Measurements from ENCODE around the gene BAIAP2L1. TPM values are rescaled to one million over a fixed set of nuclear protein-coding genes. Genes with fewer than 3 reads are reported as not detected.
A peak's percentile ranks its signal among the peaks of the same experiment; 100 is the strongest.

BAIAP2L1 gene
- total and polyA plus RNA-seq, 9 of the 15 experiments (the other 6 are each of a cell fraction or from before 2014, with no cell fraction given): 4.2 to 29.8 (median 15.5) TPM

DNA sequence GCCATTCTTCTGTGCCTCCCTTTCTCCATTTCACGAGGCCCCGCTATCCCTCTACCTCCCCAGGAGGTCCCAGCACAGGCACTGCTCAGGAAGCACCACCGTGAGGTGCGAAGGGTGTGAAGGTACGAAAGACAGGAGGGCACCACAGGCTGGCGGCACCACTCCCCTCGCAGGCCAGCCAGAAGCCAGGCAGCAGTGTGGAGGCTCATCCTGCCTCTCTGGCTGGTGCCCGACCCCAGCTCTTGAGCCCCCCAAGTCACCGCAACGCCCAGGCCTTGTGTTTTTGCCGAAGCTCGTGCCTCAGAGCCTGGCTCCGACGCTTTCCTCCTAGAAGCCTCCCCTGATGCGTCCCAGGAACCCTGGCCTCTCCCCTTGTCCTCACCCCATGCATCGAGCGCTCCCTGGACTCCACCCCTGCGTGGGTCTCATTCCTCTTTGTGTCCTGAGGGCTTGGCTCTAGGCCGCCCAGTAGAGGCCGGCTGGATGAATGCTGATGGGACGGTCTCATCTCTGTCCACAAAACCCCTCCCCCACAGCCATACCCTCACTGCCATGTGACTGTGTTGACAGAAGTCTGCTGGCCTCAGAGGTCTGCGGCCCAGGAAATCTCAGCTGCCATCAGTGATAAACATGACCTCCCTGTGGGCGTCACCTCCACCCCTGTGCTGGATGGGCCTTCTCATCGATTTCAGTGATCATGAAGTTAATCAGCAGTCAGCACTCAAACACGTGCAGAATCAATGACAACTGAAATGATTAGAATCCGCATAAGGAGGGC lies 100.1 kb downstream of the BAIAP2L1 start (continued):
- TF ChIP-seq USF2 (CRISPR knock-in tag; IDR thresholded peaks at IDR 0.05): peak; percentile 62; the same call in 1 of the 2 replicates
- TF ChIP-seq WHSC1 (IDR thresholded peaks at IDR 0.05; ENCODE audit: low read length): no peak
- peak; percentile 45; the same call in 1 of the 2 replicates for TF ChIP-seq POLR2G (IDR thresholded peaks at IDR 0.05; ENCODE audit: low read depth, low read length)
- TF ChIP-seq PHF8 (IDR thresholded peaks at IDR 0.05; ENCODE audit: borderline replicate concordance, low read length): no peak
- TF ChIP-seq CTBP1 (IDR thresholded peaks at IDR 0.05; ENCODE audit: borderline replicate concordance): peak; percentile 88
- TF ChIP-seq GATA2 (CRISPR knock-in tag; IDR thresholded peaks at IDR 0.05): peak; percentile 48; the same call in 1 of the 2 replicates
- TF ChIP-seq FOXA3 (CRISPR knock-in tag; conservative IDR thresholded peaks at IDR 0.05 in 1 of 2, IDR thresholded peaks at IDR 0.05 in 1 of 2): peak in 1 of 2 experiments; percentile 69; a peak in 2 of 4 replicates
- TF ChIP-seq ZSCAN29 (IDR thresholded peaks at IDR 0.05): no peak
- 0 out of 2 replicates have a peak, but pooled peaks have one; percentile 29 for TF ChIP-seq TEAD4 (IDR thresholded peaks at IDR 0.05; ENCODE audit: low read length)
- no peak for TF ChIP-seq TEAD4 (CRISPR knock-in tag; IDR thresholded peaks at IDR 0.05; ENCODE audit: borderline replicate concordance)
- no peak for TF ChIP-seq ZNF41 (CRISPR knock-in tag; conservative IDR thresholded peaks at IDR 0.05)
- no peak for TF ChIP-seq E2F5 (CRISPR knock-in tag; IDR thresholded peaks at IDR 0.05)
- TF ChIP-seq PCBP2 (IDR thresholded peaks at IDR 0.05; ENCODE audit: low read depth, low read length, poor library complexity, severe bottlenecking): no peak
- no peak for TF ChIP-seq ATF1 (CRISPR knock-in tag; IDR thresholded peaks at IDR 0.05)
- TF ChIP-seq ATF1 (tag; IDR thresholded peaks at IDR 0.05): no peak
- no peak for TF ChIP-seq HMG20B (CRISPR knock-in tag; IDR thresholded peaks at IDR 0.05)
- TF ChIP-seq FOXJ2 (tag; IDR thresholded peaks at IDR 0.05): peak; percentile 84
- no peak for TF ChIP-seq STAT6 (CRISPR knock-in tag; IDR thresholded peaks at IDR 0.05)
- peak; percentile 58 for TF ChIP-seq ARID1B (IDR thresholded peaks at IDR 0.05)
- peak; percentile 52; the same call in 1 of the 2 replicates for TF ChIP-seq TFAP4 (CRISPR knock-in tag; IDR thresholded peaks at IDR 0.05; ENCODE audit: borderline replicate concordance)
